SK-N-SH (cell line): ENCODE measurements around the gene ZNF214. TPM values are rescaled to one million over a fixed set of nuclear protein-coding genes. Genes with fewer than 3 reads are reported as not detected.

Experiments
- CTCF ChIA-PET: fragments of 300-600, 350-600 bp; formaldehyde crosslinking; extraction: SDS; loops from one replicate; lab custom pipeline; 2021; lab: Yijun Ruan, JAX
- POLR2A ChIA-PET: fragments of 350-600 bp; sonication (Branson Sonifier 250); formaldehyde crosslinking; extraction: SDS; loops from one replicate; lab custom pipeline; 2020; ENCODE audit warnings: antibody characterized with exemption, inconsistent platforms; lab: Yijun Ruan, JAX
- DNase-seq: peaks from one replicate; pipeline ENCODE4 v3.0.0; 2012
- H2AFZ ChIP-seq: fragments of 200-600 bp; sonication (generic); 2 replicates; pipeline ENCODE4 v1.8.1; 2016; ENCODE audit warnings: antibody characterized with exemption, mild to moderate bottlenecking, low read depth
- H3F3A ChIP-seq: fragments of 200-600 bp; sonication (generic); replicated peaks from 2 replicates; pipeline ENCODE3; 2016; ENCODE audit warnings: antibody characterized with exemption, mild to moderate bottlenecking; ENCODE audit not compliant: insufficient read depth
- H3K27ac ChIP-seq, 2 experiments: fragments of 200-500 bp in 1 of 2; fragments of 200-600 bp in 1 of 2; sonication (Bioruptor generic) in 1 of 2; sonication (generic), shearing (Covaris generic) in 1 of 2; 2 replicates each; pipeline versions ENCODE4 v1.5.1 to v1.6.1; 2014 to 2016; ENCODE audit warnings: low read depth in 2 of 2, inconsistent platforms in 1 of 2, low read length in 1 of 2, mild to moderate bottlenecking in 1 of 2, mixed read lengths in 1 of 2
- H3K27me3 ChIP-seq: fragments of 200-600 bp; sonication (generic), shearing (Covaris generic); 2 replicates; pipeline ENCODE4 v1.6.1; 2016; ENCODE audit warnings: mixed run types; ENCODE audit not compliant: insufficient read depth
- H3K36me3 ChIP-seq, 2 experiments: fragments of 200-500 bp in 1 of 2; fragments of 200-600 bp in 1 of 2; sonication (Bioruptor generic) in 1 of 2; sonication (generic) in 1 of 2; replicated peaks in 1 of 2; 2 replicates each; pipeline versions ENCODE3 to v1.5.1; 2014 to 2016; ENCODE audit warnings: low read length in 1 of 2, mild to moderate bottlenecking in 1 of 2; ENCODE audit not compliant: insufficient read depth in 2 of 2, control insufficient read depth in 1 of 2
- H3K4me1 ChIP-seq, 2 experiments: fragments of 200-500 bp in 1 of 2; fragments of 200-600 bp in 1 of 2; sonication (Bioruptor generic) in 1 of 2; sonication (generic), shearing (Covaris generic) in 1 of 2; 2 replicates each; pipeline versions ENCODE4 v1.5.1 to v1.6.1; 2014 to 2016; ENCODE audit warnings: low read depth in 1 of 2, low read length in 1 of 2, mixed run types in 1 of 2; ENCODE audit not compliant: insufficient read depth in 2 of 2, control insufficient read depth in 1 of 2
- H3K4me2 ChIP-seq: fragments of 200-600 bp; sonication (generic), shearing (Covaris generic); 2 replicates; pipeline ENCODE4 v1.6.1; 2017; ENCODE audit warnings: mixed run types
- H3K4me3 ChIP-seq, 2 experiments: fragments of 200-500 bp in 1 of 2; fragments of 200-600 bp in 1 of 2; sonication (Bioruptor generic) in 1 of 2; sonication (generic), shearing (Covaris generic) in 1 of 2; 2 replicates each; pipeline versions ENCODE4 v1.5.1 to v1.8.1; 2014 to 2016; ENCODE audit warnings: low read depth in 2 of 2, inconsistent platforms in 1 of 2, low read length in 1 of 2, mild to moderate bottlenecking in 1 of 2, mixed read lengths in 1 of 2, moderate library complexity in 1 of 2
- H3K79me2 ChIP-seq: fragments of 200-600 bp; sonication (generic); 2 replicates; pipeline ENCODE4 v1.8.1; 2017; ENCODE audit warnings: mild to moderate bottlenecking; ENCODE audit not compliant: insufficient read depth
- H3K9ac ChIP-seq: fragments of 200-600 bp; sonication (generic); 2 replicates; pipeline ENCODE4 v1.6.1; 2017; ENCODE audit warnings: mixed run types
- H3K9me2 ChIP-seq: fragments of 200-600 bp; sonication (generic); 2 replicates; pipeline ENCODE4 v1.6.1; 2017; ENCODE audit warnings: mixed run types
- H3K9me3 ChIP-seq: fragments of 200-600 bp; sonication (generic); 2 replicates; pipeline ENCODE4 v1.6.1; 2017; ENCODE audit warnings: mixed run types, mild to moderate bottlenecking, moderate library complexity
- H4K20me1 ChIP-seq: fragments of 200-600 bp; sonication (generic); 2 replicates; pipeline ENCODE4 v1.6.1; 2017; ENCODE audit warnings: mild to moderate bottlenecking, mixed run types; ENCODE audit not compliant: insufficient read depth
- CHD2 ChIP-seq: fragments of 150-350 bp; IDR thresholded peaks from 2 replicates; pipeline ENCODE4 v1.6.1; 2018; ENCODE audit warnings: low read length; ENCODE audit not compliant: partially characterized antibody
- ELF1 ChIP-seq: IDR thresholded peaks from 2 replicates; pipeline ENCODE4 v1.4.0; 2012
- GABPA ChIP-seq: IDR thresholded peaks from 2 replicates; pipeline ENCODE4 v1.4.0; 2012; ENCODE audit warnings: low read depth, mild to moderate bottlenecking
- GATA2 ChIP-seq: sonication (generic); formaldehyde crosslinking; IDR thresholded peaks from 2 replicates; pipeline ENCODE4 v1.5.0; 2020; ENCODE audit warnings: mild to moderate bottlenecking, missing genetic modification reagents
- MEF2A ChIP-seq: IDR thresholded peaks from 2 replicates; pipeline ENCODE4 v1.4.0; 2012; ENCODE audit warnings: low read depth, borderline replicate concordance
- NRF1 ChIP-seq: IDR thresholded peaks from 2 replicates; pipeline ENCODE4 v1.6.1; 2012; ENCODE audit warnings: low read depth, mild to moderate bottlenecking, low read length
- POLR2AphosphoS5 ChIP-seq: IDR thresholded peaks from 2 replicates; pipeline ENCODE4 v1.6.1; 2012; ENCODE audit warnings: low read depth, low read length
- RCOR1 ChIP-seq: fragments of 150-350 bp; IDR thresholded peaks from 2 replicates; pipeline ENCODE4 v1.6.1; 2017; ENCODE audit warnings: antibody characterized with exemption, low read length
- RFX5 ChIP-seq: IDR thresholded peaks from 2 replicates; pipeline ENCODE4 v1.6.1; 2012; ENCODE audit warnings: mild to moderate bottlenecking, improper control_type of control experiment, low read length
- TEAD4 ChIP-seq: IDR thresholded peaks from 2 replicates; pipeline ENCODE4 v1.4.0; 2012; ENCODE audit warnings: mild to moderate bottlenecking, borderline replicate concordance; ENCODE audit not compliant: insufficient read depth
- USF2 ChIP-seq: fragments of 150-350 bp; IDR thresholded peaks from 2 replicates; pipeline ENCODE4 v1.6.1; 2017; ENCODE audit warnings: antibody characterized with exemption, low read length, low read depth, borderline replicate concordance
- WGBS: methylation state at CpG from one replicate; pipeline ENCODE4 v1.1.6; 2017; ENCODE audit warnings: low lambda C conversion rate; 5-methylcytosine and 5-hydroxymethylcytosine counted together
- polyA plus RNA-seq, 3 experiments: library from polyadenylated mRNA; depleted of rRNA; stranded (reverse); fragments of >200 nt; gene quantifications; 2 replicates each; pipeline ENCODE4 v1.2.3, GENCODE V29; 2012
- TF ChIP-seq, protein P1 (sequence below): IDR thresholded peaks from 2 replicates; pipeline ENCODE4 v1.4.0; 2012; ENCODE audit warnings: low read depth, borderline replicate concordance

The ZNF214 gene
- polyA plus RNA-seq, 1 of the 3 experiments (the other 2 are of a cell fraction) = 1.4 TPM

- H3K4me2 ChIP-seq = no peak overlapping the region
- CTCF ChIA-PET = no interaction called here
- TF ChIP-seq TEAD4 = no peak
- no peak for TF ChIP-seq MEF2A
- TF ChIP-seq POLR2AphosphoS5 = no peak
- no peak for TF ChIP-seq NRF1
- no peak for TF ChIP-seq CHD2
- no peak for TF ChIP-seq GABPA
- TF ChIP-seq USF2 = no peak
- no peak for TF ChIP-seq RCOR1
- TF ChIP-seq ELF1 = no peak
- TF ChIP-seq, protein P1, sequence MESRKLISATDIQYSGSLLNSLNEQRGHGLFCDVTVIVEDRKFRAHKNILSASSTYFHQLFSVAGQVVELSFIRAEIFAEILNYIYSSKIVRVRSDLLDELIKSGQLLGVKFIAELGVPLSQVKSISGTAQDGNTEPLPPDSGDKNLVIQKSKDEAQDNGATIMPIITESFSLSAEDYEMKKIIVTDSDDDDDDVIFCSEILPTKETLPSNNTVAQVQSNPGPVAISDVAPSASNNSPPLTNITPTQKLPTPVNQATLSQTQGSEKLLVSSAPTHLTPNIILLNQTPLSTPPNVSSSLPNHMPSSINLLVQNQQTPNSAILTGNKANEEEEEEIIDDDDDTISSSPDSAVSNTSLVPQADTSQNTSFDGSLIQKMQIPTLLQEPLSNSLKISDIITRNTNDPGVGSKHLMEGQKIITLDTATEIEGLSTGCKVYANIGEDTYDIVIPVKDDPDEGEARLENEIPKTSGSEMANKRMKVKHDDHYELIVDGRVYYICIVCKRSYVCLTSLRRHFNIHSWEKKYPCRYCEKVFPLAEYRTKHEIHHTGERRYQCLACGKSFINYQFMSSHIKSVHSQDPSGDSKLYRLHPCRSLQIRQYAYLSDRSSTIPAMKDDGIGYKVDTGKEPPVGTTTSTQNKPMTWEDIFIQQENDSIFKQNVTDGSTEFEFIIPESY = no peak
Measured at GRCh38 chr11:7031471-7031871, 11.3 kb upstream of the ZNF214 start.

GRCh38 chr11:7030836-7031235, 10.7 kb upstream of the ZNF214 start:
- Histone ChIP-seq H3K4me1 (no peaks in the 10 kb centered on the region), H3K9me3 (no peaks in the 10 kb centered on the region), H3K27ac (no peak overlapping the region), H3K27me3 (peaks cover 12% of the 10 kb centered on the region; the same call in 1 of the 2 replicates), H4K20me1 (no peaks in the 10 kb centered on the region), H3K9me2 (no peaks in the 10 kb centered on the region), H3K4me2 (no peak overlapping the region), H3K4me3 (no peak overlapping the region), H3F3A (no peaks in the 10 kb centered on the region), H3K79me2 (no peaks in the 10 kb centered on the region), H2AFZ (no peak overlapping the region), H3K36me3 (no peaks in the 10 kb centered on the region), H3K9ac (no peak overlapping the region)
- CTCF ChIA-PET = no interaction called here
- POLR2A ChIA-PET = no interaction called here
- DNase-seq = no peak
- 60% methylated on average over 13 of the region's 16 CpGs for WGBS
- TF ChIP-seq, protein P1 = no peak
- TF ChIP-seq RFX5 = no peak
- no peak for TF ChIP-seq POLR2AphosphoS5
- no peak for TF ChIP-seq TEAD4
- TF ChIP-seq ELF1 = no peak
- no peak for TF ChIP-seq GATA2 (CRISPR knock-in tag)

More at GRCh38 chr11:7031471-7031871, 11.3 kb upstream of the ZNF214 start:
- H3K4me3 ChIP-seq = no peak overlapping the region
- no peaks in the 10 kb centered on the region for H3K36me3 ChIP-seq
- no peak overlapping the region for H3K27ac ChIP-seq
- no peaks in the 10 kb centered on the region for H3K9me2 ChIP-seq
- no peak overlapping the region for H3K9ac ChIP-seq
- no peaks in the 10 kb centered on the region for H3K4me1 ChIP-seq
- H3K79me2 ChIP-seq = no peaks in the 10 kb centered on the region
- peaks cover 12% of the 10 kb centered on the region; the same call in 1 of the 2 replicates for H3K27me3 ChIP-seq
- no peaks in the 10 kb centered on the region for H4K20me1 ChIP-seq
- no peaks in the 10 kb centered on the region for H3K9me3 ChIP-seq
- H3F3A ChIP-seq = no peaks in the 10 kb centered on the region
- 40% methylated on average over 11 of the region's 11 CpGs for WGBS
- H2AFZ ChIP-seq = no peak overlapping the region
- no peak for DNase-seq
- POLR2A ChIA-PET = no interaction called here
